ENCODE results near the gene NLGN2. TPM values are rescaled to one million over a fixed set of nuclear protein-coding genes. Genes with fewer than 3 reads are reported as not detected.

Gene NLGN2
- total RNA-seq, 1 experiment from 2014 or later, result 6.7 TPM

- POLR2A ChIA-PET, result interaction anchor here (0.8 to 2.8 kb wide), 4 partner anchors 9 to 23 kb away, joined by 3 to 16 read pairs (median 7); partner anchors contain the start of gene POLR2A
- H3K27ac Mint-ChIP-seq (ENCODE audit: low read depth, unreplicated experiment), result no peak overlapping the region
These were observed 59.9 kb downstream of the NLGN2 start for GRCh38 chr17:7467498-7467897.

GRCh38 chr17:7468290-7468689, 60.6 kb downstream of the NLGN2 start:
- Mint-ChIP-seq H3K4me1 (ENCODE audit: insufficient read depth, unreplicated experiment) (no peaks in the 10 kb centered on the region), H3K4me3 (ENCODE audit: unreplicated experiment) (no peak overlapping the region), H3K36me3 (ENCODE audit: insufficient read depth, unreplicated experiment) (peaks cover 35% of the 10 kb centered on the region), H3K9me3 (ENCODE audit: unreplicated experiment) (no peaks in the 10 kb centered on the region), H3K27ac (ENCODE audit: low read depth, unreplicated experiment) (no peak overlapping the region), H3K27me3 (ENCODE audit: insufficient read depth, unreplicated experiment) (no peaks in the 10 kb centered on the region)
- POLR2A ChIA-PET, result interaction anchor here (0.6 to 2.8 kb wide), 3 partner anchors 8 to 17 kb away, joined by 3 to 16 read pairs (median 8); partner anchors contain the start of genes POLR2A and ZBTB4
- CTCF ChIA-PET, result interaction anchor here (0.9 kb wide), 1 partner anchor 219 kb away, joined by 4 read pairs; no protein-coding TSS in a partner anchor
- no TSS peak for BruUV-seq (replicated peaks)
- intact Hi-C loops (cut with micrococcal nuclease), result no loop called here
- no peak for TF ChIP-seq CTCF (IDR thresholded peaks at IDR 0.05; ENCODE audit: unreplicated experiment)
- no peak for DNase-seq (ENCODE audit: unreplicated experiment)

More at GRCh38 chr17:7467498-7467897, 59.9 kb downstream of the NLGN2 start:
- Mint-ChIP-seq H3K36me3 (ENCODE audit: insufficient read depth, unreplicated experiment) (peaks cover 35% of the 10 kb centered on the region), H3K27me3 (ENCODE audit: insufficient read depth, unreplicated experiment) (no peaks in the 10 kb centered on the region), H3K4me3 (ENCODE audit: unreplicated experiment) (no peak overlapping the region), H3K9me3 (ENCODE audit: unreplicated experiment) (no peaks in the 10 kb centered on the region), H3K4me1 (ENCODE audit: insufficient read depth, unreplicated experiment) (no peaks in the 10 kb centered on the region)
- CTCF ChIA-PET, result interaction anchor here (0.7 to 0.9 kb wide), 3 partner anchors 9 to 1082 kb away, joined by 3 to 4 read pairs (median 3); no protein-coding TSS in a partner anchor
- no peak for DNase-seq (ENCODE audit: unreplicated experiment)
- no TSS peak for BruUV-seq (replicated peaks)
- no peak for TF ChIP-seq CTCF (IDR thresholded peaks at IDR 0.05; ENCODE audit: unreplicated experiment)
- intact Hi-C loops (cut with micrococcal nuclease), result no loop called here

- Mint-ChIP-seq H3K4me1 (ENCODE audit: insufficient read depth, unreplicated experiment) (no peaks in the 10 kb centered on the region), H3K9me3 (ENCODE audit: unreplicated experiment) (no peaks in the 10 kb centered on the region), H3K27me3 (ENCODE audit: insufficient read depth, unreplicated experiment) (no peaks in the 10 kb centered on the region), H3K4me3 (ENCODE audit: unreplicated experiment) (no peak overlapping the region), H3K27ac (ENCODE audit: low read depth, unreplicated experiment) (no peak overlapping the region), H3K36me3 (ENCODE audit: insufficient read depth, unreplicated experiment) (peaks cover 41% of the 10 kb centered on the region)
- TF ChIP-seq CTCF (IDR thresholded peaks at IDR 0.05; ENCODE audit: unreplicated experiment), result no peak
- ChIA-PET POLR2A (interaction anchor here (2.0 to 2.8 kb wide), 2 partner anchors 11 to 16 kb away, joined by 5 to 16 read pairs; partner anchors contain the start of genes POLR2A and ZBTB4), CTCF (no interaction called here)
- intact Hi-C loops (cut with micrococcal nuclease), result no loop called here
- no peak for DNase-seq (ENCODE audit: unreplicated experiment)
- BruUV-seq (replicated peaks), result no TSS peak
These were observed 61.3 kb downstream of the NLGN2 start for GRCh38 chr17:7468804-7469389.

Other genes with a start within 250 kb of the NLGN2 start
- 0.37 and 0.59 TPM in 2 replicates for gene ASGR1, start 228.5 kb upstream of the NLGN2 start, total RNA-seq (2022)
- 7.6 TPM in 2 replicates for gene DLG4, start 188.0 kb upstream of the NLGN2 start, total RNA-seq (2022)
- gene ACADVL, start 187.9 kb upstream of the NLGN2 start, total RNA-seq (2022), result 387 and 413 TPM in 2 replicates
- gene DVL2, start 173.3 kb upstream of the NLGN2 start, total RNA-seq (2022), result 34.9 and 37.4 TPM in 2 replicates
- gene PHF23, start 168.4 kb upstream of the NLGN2 start, total RNA-seq (2022), result 41.8 and 47.1 TPM in 2 replicates
- gene GABARAP, start 165.4 kb upstream of the NLGN2 start, total RNA-seq (2022), result 226 and 294 TPM in 2 replicates
- gene CTDNEP1, start 156.1 kb upstream of the NLGN2 start, total RNA-seq (2022), result 145 and 148 TPM in 2 replicates
- 81.0 and 91.3 TPM in 2 replicates for gene ELP5, start 155.6 kb upstream of the NLGN2 start, total RNA-seq (2022)
- gene CLDN7, start 145.4 kb upstream of the NLGN2 start, total RNA-seq (2022), result 20.8 and 23.9 TPM in 2 replicates
- gene SLC2A4, start 126.1 kb upstream of the NLGN2 start, total RNA-seq (2022), result not detected in 2 replicates
- 0.40 and 0.44 TPM in 2 replicates for gene YBX2, start 113.2 kb upstream of the NLGN2 start, total RNA-seq (2022)
- gene EIF5A, start 100.2 kb upstream of the NLGN2 start, total RNA-seq (2022), result 1,142 and 1,190 TPM in 2 replicates
- gene GPS2, start 92.5 kb upstream of the NLGN2 start, total RNA-seq (2022), result 29.4 and 49.8 TPM in 2 replicates
- 36.9 and 39.3 TPM in 2 replicates for gene NEURL4, start 78.5 kb upstream of the NLGN2 start, total RNA-seq (2022)
- 4.4 and 4.9 TPM in 2 replicates for gene ACAP1, start 71.3 kb upstream of the NLGN2 start, total RNA-seq (2022)
- 9.2 and 10.1 TPM in 2 replicates for gene KCTD11, start 55.7 kb upstream of the NLGN2 start, total RNA-seq (2022)
- not detected in 2 replicates for gene TMEM95, start 52.7 kb upstream of the NLGN2 start, total RNA-seq (2022)
- gene TNK1, start 26.8 kb upstream of the NLGN2 start, total RNA-seq (2022), result 6.4 and 8.0 TPM in 2 replicates
- 53.8 and 59.0 TPM in 2 replicates for gene PLSCR3, start 13.3 kb upstream of the NLGN2 start, total RNA-seq (2022)
- 35.2 and 42.9 TPM in 2 replicates for gene TMEM256, start 3.7 kb upstream of the NLGN2 start, total RNA-seq (2022)
- gene SPEM1, start 12.5 kb downstream of the NLGN2 start, total RNA-seq (2022), result not detected in 2 replicates
- not detected in 2 replicates for gene SPEM2, start 17.8 kb downstream of the NLGN2 start, total RNA-seq (2022)
- gene SPEM3, start 21.0 kb downstream of the NLGN2 start, total RNA-seq (2022), result not detected in 2 replicates
- gene TMEM102, start 27.6 kb downstream of the NLGN2 start, total RNA-seq (2022), result 6.1 and 6.3 TPM in 2 replicates
- gene FGF11, start 31.7 kb downstream of the NLGN2 start, total RNA-seq (2022), result 0.84 and 2.1 TPM in 2 replicates
- 3.3 and 7.8 TPM in 2 replicates for gene CHRNB1, start 37.2 kb downstream of the NLGN2 start, total RNA-seq (2022)
- 26.3 and 29.1 TPM in 2 replicates for gene ZBTB4, start 71.8 kb downstream of the NLGN2 start, total RNA-seq (2022)
- not detected in 2 replicates for gene SLC35G6, start 73.6 kb downstream of the NLGN2 start, total RNA-seq (2022)
- gene POLR2A, start 76.5 kb downstream of the NLGN2 start, total RNA-seq (2022), result 89.6 and 107 TPM in 2 replicates
- 3.5 and 3.9 TPM in 2 replicates for gene TNFSF12, start 141.2 kb downstream of the NLGN2 start, total RNA-seq (2022)
- 6.3 and 10.8 TPM in 2 replicates for gene TNFSF13, start 150.9 kb downstream of the NLGN2 start, total RNA-seq (2022)
- 66.9 and 67.3 TPM in 2 replicates for gene SENP3, start 154.1 kb downstream of the NLGN2 start, total RNA-seq (2022)
- gene CD68, start 171.8 kb downstream of the NLGN2 start, total RNA-seq (2022), result 6.9 and 10.6 TPM in 2 replicates
- gene MPDU1, start 176.0 kb downstream of the NLGN2 start, total RNA-seq (2022), result 52.0 and 56.5 TPM in 2 replicates
- 32.6 and 34.4 TPM in 2 replicates for gene SOX15, start 182.2 kb downstream of the NLGN2 start, total RNA-seq (2022)
- gene FXR2, start 207.1 kb downstream of the NLGN2 start, total RNA-seq (2022), result 60.7 and 65.1 TPM in 2 replicates
- 66.8 and 82.7 TPM in 2 replicates for gene SAT2, start 220.0 kb downstream of the NLGN2 start, total RNA-seq (2022)
- gene SHBG, start 222.3 kb downstream of the NLGN2 start, total RNA-seq (2022), result 0.35 and 1.1 TPM in 2 replicates
- not detected in 2 replicates for gene ATP1B2, start 243.1 kb downstream of the NLGN2 start, total RNA-seq (2022)